OCI-LY3 (cell line): ENCODE results near the gene DENND1A.

Source experiments
- CTCF ChIP-seq: fragments of 200-600, 300-600 bp; sonication (generic); IDR thresholded peaks from 2 replicates; pipeline ENCODE4 v1.5.1; 2014; ENCODE audit warnings: antibody characterized with exemption, low read length, low read depth
- EZH2phosphoT487 ChIP-seq: fragments of 200-600 bp; shearing (Covaris generic); IDR thresholded peaks from 2 replicates; pipeline ENCODE4 v1.6.1; 2018; ENCODE audit warnings: antibody characterized with exemption, mixed run types, low read depth

- no peak for TF ChIP-seq CTCF
- no peak for TF ChIP-seq EZH2phosphoT487
Measured at GRCh38 chr9:123893831-123894460, 36.0 kb downstream of the DENND1A start.
